PC-9 (cell line): Measurements from ENCODE around the gene CAAP1. TPM values are rescaled to one million over a fixed set of nuclear protein-coding genes. Genes with fewer than 3 reads are reported as not detected.
"Not testable (repeated sequence)": the region's sequence is repeated elsewhere in the genome, so short reads cannot be mapped to it uniquely, and the experiment has no call there.

Experiments
- BruUV-seq: library from RNA; stranded (reverse); fragments of 400-500 nt; replicated peaks from 2 replicates; lab custom pipeline; 2021; lab: Mats Ljungman, UMichigan
- CTCF ChIA-PET: fragments of 300-600 bp; sonication (Branson Sonifier 250); formaldehyde crosslinking; loops from one replicate; lab custom pipeline; 2022; ENCODE audit warnings: antibody characterized with exemption; lab: Charles Lee
- POLR2A ChIA-PET: fragments of 300-600 bp; sonication (Branson Sonifier 250); formaldehyde crosslinking; loops from one replicate; lab custom pipeline; 2022; ENCODE audit warnings: antibody characterized with exemption; ENCODE audit not compliant: unreplicated experiment; lab: Charles Lee
- DNase-seq, 2 experiments: peaks; one replicate each; pipeline versions ENCODE4 v3.0.0 to v3.0.0-alpha.2; 2015 to 2022; ENCODE audit warnings: mixed read lengths in 1 of 2
- H2AFZ ChIP-seq: fragments of 200-600 bp; sonication (generic); 2 replicates; pipeline ENCODE4 v1.8.1; 2017; ENCODE audit warnings: antibody characterized with exemption
- H3F3A ChIP-seq: fragments of 200-600 bp; sonication (generic); 2 replicates; pipeline ENCODE4 v1.8.1; 2017; ENCODE audit warnings: antibody characterized with exemption, mild to moderate bottlenecking, low read depth; ENCODE audit not compliant: insufficient read depth
- H3K27ac ChIP-seq: fragments of 200-600 bp; sonication (generic); 2 replicates; pipeline ENCODE4 v1.6.1; 2016; ENCODE audit warnings: mixed run types
- H3K27me3 ChIP-seq: fragments of 200-600 bp; sonication (generic); 2 replicates; pipeline ENCODE4 v1.6.1; 2016; ENCODE audit warnings: low read depth, mixed run types; ENCODE audit not compliant: insufficient read depth
- H3K36me3 ChIP-seq: fragments of 200-600 bp; sonication (generic); 2 replicates; pipeline ENCODE4 v1.6.1; 2016; ENCODE audit warnings: low read depth, mixed run types
- H3K4me1 ChIP-seq: fragments of 200-600 bp; sonication (generic); replicated peaks from 2 replicates; pipeline ENCODE4 v1.6.1; 2016; ENCODE audit warnings: mixed run types; ENCODE audit not compliant: insufficient read depth
- H3K4me2 ChIP-seq: fragments of 200-600 bp; sonication (generic); 2 replicates; pipeline ENCODE4 v1.6.1; 2017; ENCODE audit warnings: mixed run types
- H3K4me3 ChIP-seq: fragments of 200-600 bp; sonication (generic); 2 replicates; pipeline ENCODE4 v1.6.1; 2016; ENCODE audit warnings: mixed run types
- H3K79me2 ChIP-seq: fragments of 200-600 bp; sonication (generic); 2 replicates; pipeline ENCODE4 v1.6.1; 2017; ENCODE audit warnings: low read depth, mixed run types
- H3K9me2 ChIP-seq: fragments of 200-600 bp; sonication (generic); 2 replicates; pipeline ENCODE4 v1.8.1; 2017; ENCODE audit warnings: mild to moderate bottlenecking; ENCODE audit not compliant: insufficient read depth
- H3K9me3 ChIP-seq: fragments of 200-600 bp; sonication (generic); 2 replicates; pipeline ENCODE4 v1.8.1; 2016; ENCODE audit warnings: low read depth; ENCODE audit not compliant: insufficient read depth
- H4K20me1 ChIP-seq: fragments of 200-600 bp; sonication (generic); 2 replicates; pipeline ENCODE4 v1.8.1; 2017; ENCODE audit not compliant: insufficient read depth
- CTCF ChIP-seq: fragments of 200-600 bp; sonication (generic); conservative IDR thresholded peaks from 2 replicates; pipeline ENCODE4 v1.6.1; 2017; ENCODE audit warnings: mixed run types, antibody characterized with exemption, mild to moderate bottlenecking, moderate library complexity
- EZH2 ChIP-seq: fragments of 200-600 bp; sonication (generic); IDR thresholded peaks from 2 replicates; pipeline ENCODE4 v1.8.0; 2017; ENCODE audit warnings: antibody characterized with exemption, low read depth
- intact Hi-C: fragments of 100-400 bp; cut with micrococcal nuclease; formaldehyde crosslinking; loops from one replicate; pipeline ENCODE4 v1.10.0; 2022; ENCODE audit not compliant: unreplicated experiment
- total RNA-seq: library from RNA; stranded (reverse); gene quantifications from 2 replicates; pipeline ENCODE4 v1.2.3, GENCODE V29; 2021

Gene CAAP1
- total RNA-seq, 1 experiment from 2014 or later, result 12.1 TPM

GRCh38 chr9:26882154-26882553, 10.4 kb downstream of the CAAP1 start:
- no peak for TF ChIP-seq EZH2
- TF ChIP-seq CTCF, result no peak
- no peaks in the 10 kb centered on the region for H3F3A ChIP-seq
- H3K79me2 ChIP-seq, result peaks cover 11% of the 10 kb centered on the region
- H3K4me2 ChIP-seq, result no peak overlapping the region
- no TSS peak for BruUV-seq
- DNase-seq, result no peak
- H3K9me3 ChIP-seq, result no peaks in the 10 kb centered on the region
- ChIA-PET POLR2A (interaction anchor here (0.7 kb wide), 1 partner anchor 8 kb away, joined by 3 read pairs; no protein-coding TSS in a partner anchor), CTCF (no interaction called here)
- no peaks in the 10 kb centered on the region for H3K4me1 ChIP-seq
- no peaks in the 10 kb centered on the region for H3K9me2 ChIP-seq
- no peak overlapping the region for H3K27ac ChIP-seq
- H2AFZ ChIP-seq, result no peak overlapping the region
- no peak overlapping the region for H3K4me3 ChIP-seq
- H4K20me1 ChIP-seq, result no peaks in the 10 kb centered on the region
- no peaks in the 10 kb centered on the region for H3K27me3 ChIP-seq
- intact Hi-C loops, result no loop called here
- no peaks in the 10 kb centered on the region for H3K36me3 ChIP-seq

- no peaks in the 10 kb centered on the region for H3K27me3 ChIP-seq
- no peaks in the 10 kb centered on the region for H3K36me3 ChIP-seq
- no peak for TF ChIP-seq CTCF
- TF ChIP-seq EZH2, result no peak
- no peaks in the 10 kb centered on the region for H3K9me2 ChIP-seq
- no peak overlapping the region for H3K4me2 ChIP-seq
- H2AFZ ChIP-seq, result no peak overlapping the region
- no peak overlapping the region for H3K4me3 ChIP-seq
- intact Hi-C loops, result no loop called here
- BruUV-seq, result no TSS peak
- H3F3A ChIP-seq, result no peaks in the 10 kb centered on the region
- H3K9me3 ChIP-seq, result no peaks in the 10 kb centered on the region
- POLR2A ChIA-PET, result interaction anchor here (0.6 kb wide), 1 partner anchor 132 kb away, joined by 4 read pairs; no protein-coding TSS in a partner anchor
- CTCF ChIA-PET, result no interaction called here
- no peaks in the 10 kb centered on the region for H3K79me2 ChIP-seq
- DNase-seq, result no peak
- no peak overlapping the region for H3K27ac ChIP-seq
- H3K4me1 ChIP-seq, result no peaks in the 10 kb centered on the region
- no peaks in the 10 kb centered on the region for H4K20me1 ChIP-seq
Observed at GRCh38 chr9:26880262-26880661, 12.3 kb downstream of the CAAP1 start.

GRCh38 chr9:26875155-26875554, 17.4 kb downstream of the CAAP1 start:
- H3K4me2 ChIP-seq, H2AFZ ChIP-seq, POLR2A ChIA-PET, H4K20me1 ChIP-seq, H3K36me3 ChIP-seq, CTCF ChIA-PET, intact Hi-C loops, H3K9me2 ChIP-seq, DNase-seq, H3F3A ChIP-seq, H3K9me3 ChIP-seq, BruUV-seq, H3K27ac ChIP-seq, H3K4me3 ChIP-seq, H3K79me2 ChIP-seq, H3K4me1 ChIP-seq, H3K27me3 ChIP-seq: not testable (repeated sequence)

- intact Hi-C loops, result no loop called here
- no peak for DNase-seq
Observed at GRCh38 chr9:26870292-26870691, 22.3 kb downstream of the CAAP1 start.

More at GRCh38 chr9:26870292-26870691, 22.3 kb downstream of the CAAP1 start:
- H3F3A ChIP-seq, result no peaks in the 10 kb centered on the region
- no peaks in the 10 kb centered on the region for H4K20me1 ChIP-seq
- no peaks in the 10 kb centered on the region for H3K4me1 ChIP-seq
- POLR2A ChIA-PET, result no interaction called here
- no TSS peak for BruUV-seq
- CTCF ChIA-PET, result no interaction called here
- H2AFZ ChIP-seq, result no peak overlapping the region
- no peak overlapping the region for H3K27ac ChIP-seq
- no peaks in the 10 kb centered on the region for H3K36me3 ChIP-seq
- no peak overlapping the region for H3K4me2 ChIP-seq
- H3K79me2 ChIP-seq, result no peaks in the 10 kb centered on the region
- no peaks in the 10 kb centered on the region for H3K9me2 ChIP-seq
- no peaks in the 10 kb centered on the region for H3K9me3 ChIP-seq
- H3K4me3 ChIP-seq, result no peak overlapping the region
- TF ChIP-seq EZH2 (no peak), CTCF (no peak)
- H3K27me3 ChIP-seq, result no peaks in the 10 kb centered on the region
